Breast epithelium (tissue), 3 donors: ENCODE data around the gene LONP2.

Experiments
- POLR2A ChIP-seq: fragments of 450-650 bp; IDR thresholded peaks from one replicate; pipeline ENCODE4 v1.6.1; 2016; ENCODE audit warnings: antibody characterized with exemption, mild to moderate bottlenecking, moderate library complexity
- POLR2AphosphoS5 ChIP-seq, 3 donors: sonication (generic); formaldehyde crosslinking; IDR thresholded peaks; one replicate each; pipeline ENCODE4 v1.6.1; 2017; ENCODE audit warnings: antibody characterized with exemption in 3 of 3
- TF ChIP-seq, protein P1 (sequence below), 3 donors: fragments of 450-650 bp; IDR thresholded peaks; one replicate each; pipeline ENCODE4 v1.5.1; 2016 to 2017; ENCODE audit warnings: antibody characterized with exemption in 3 of 3, mild to moderate bottlenecking in 3 of 3, moderate library complexity in 3 of 3

DNA sequence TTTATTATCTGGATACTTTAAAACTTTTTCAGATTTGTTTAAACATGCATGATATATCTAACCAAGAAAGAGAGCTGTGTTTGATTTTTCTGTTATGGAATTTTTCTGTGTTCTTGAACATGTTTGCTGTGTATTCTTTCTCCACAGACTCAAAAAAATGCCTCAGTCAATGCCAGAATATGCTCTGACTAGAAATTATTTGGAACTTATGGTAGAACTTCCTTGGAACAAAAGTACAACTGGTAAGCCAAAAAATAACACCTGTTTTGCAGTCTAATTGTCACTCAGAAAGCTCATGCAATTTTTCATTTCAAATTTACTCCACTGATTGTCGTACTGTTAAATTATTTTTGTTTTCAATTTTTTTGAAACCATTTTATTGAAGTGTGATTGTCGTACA lies 18.5 kb downstream of the LONP2 start:
- TF ChIP-seq, protein P1, sequence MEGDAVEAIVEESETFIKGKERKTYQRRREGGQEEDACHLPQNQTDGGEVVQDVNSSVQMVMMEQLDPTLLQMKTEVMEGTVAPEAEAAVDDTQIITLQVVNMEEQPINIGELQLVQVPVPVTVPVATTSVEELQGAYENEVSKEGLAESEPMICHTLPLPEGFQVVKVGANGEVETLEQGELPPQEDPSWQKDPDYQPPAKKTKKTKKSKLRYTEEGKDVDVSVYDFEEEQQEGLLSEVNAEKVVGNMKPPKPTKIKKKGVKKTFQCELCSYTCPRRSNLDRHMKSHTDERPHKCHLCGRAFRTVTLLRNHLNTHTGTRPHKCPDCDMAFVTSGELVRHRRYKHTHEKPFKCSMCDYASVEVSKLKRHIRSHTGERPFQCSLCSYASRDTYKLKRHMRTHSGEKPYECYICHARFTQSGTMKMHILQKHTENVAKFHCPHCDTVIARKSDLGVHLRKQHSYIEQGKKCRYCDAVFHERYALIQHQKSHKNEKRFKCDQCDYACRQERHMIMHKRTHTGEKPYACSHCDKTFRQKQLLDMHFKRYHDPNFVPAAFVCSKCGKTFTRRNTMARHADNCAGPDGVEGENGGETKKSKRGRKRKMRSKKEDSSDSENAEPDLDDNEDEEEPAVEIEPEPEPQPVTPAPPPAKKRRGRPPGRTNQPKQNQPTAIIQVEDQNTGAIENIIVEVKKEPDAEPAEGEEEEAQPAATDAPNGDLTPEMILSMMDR (IDR thresholded peaks at IDR 0.05): no peak
- TF ChIP-seq POLR2A (no peak), POLR2AphosphoS5 (IDR thresholded peaks at IDR 0.05) (no peak)
